Measurements from ENCODE around the gene DIAPH1. TPM values are rescaled to one million over a fixed set of nuclear protein-coding genes. Genes with fewer than 3 reads are reported as not detected.
A peak's percentile ranks its signal among the peaks of the same experiment; 100 is the strongest.

DIAPH1 gene
- total RNA-seq, 3 donors from 2014 or later: 58.8 to 64.8 (median 63.6) TPM

GRCh38 chr5:141637123-141637766, 18.4 kb upstream of the DIAPH1 start:
- Histone ChIP-seq H3K27ac (peak overlapping the region; percentile 61 to 91), H3K9me3 (no peaks in the 10 kb centered on the region), H3K36me3 (no peaks in the 10 kb centered on the region), H3K4me3 (peak overlapping the region; percentile 57 to 98 (median 85)), H3K4me1 (peaks cover 9 to 19% of the 10 kb centered on the region in 2 donors), H3K27me3 (no peaks in the 10 kb centered on the region)
- no peak for TF ChIP-seq POLR2AphosphoS5 (IDR thresholded peaks at IDR 0.05)
- no peak for TF ChIP-seq POLR2A (IDR thresholded peaks at IDR 0.05)
- TF ChIP-seq, protein P1, sequence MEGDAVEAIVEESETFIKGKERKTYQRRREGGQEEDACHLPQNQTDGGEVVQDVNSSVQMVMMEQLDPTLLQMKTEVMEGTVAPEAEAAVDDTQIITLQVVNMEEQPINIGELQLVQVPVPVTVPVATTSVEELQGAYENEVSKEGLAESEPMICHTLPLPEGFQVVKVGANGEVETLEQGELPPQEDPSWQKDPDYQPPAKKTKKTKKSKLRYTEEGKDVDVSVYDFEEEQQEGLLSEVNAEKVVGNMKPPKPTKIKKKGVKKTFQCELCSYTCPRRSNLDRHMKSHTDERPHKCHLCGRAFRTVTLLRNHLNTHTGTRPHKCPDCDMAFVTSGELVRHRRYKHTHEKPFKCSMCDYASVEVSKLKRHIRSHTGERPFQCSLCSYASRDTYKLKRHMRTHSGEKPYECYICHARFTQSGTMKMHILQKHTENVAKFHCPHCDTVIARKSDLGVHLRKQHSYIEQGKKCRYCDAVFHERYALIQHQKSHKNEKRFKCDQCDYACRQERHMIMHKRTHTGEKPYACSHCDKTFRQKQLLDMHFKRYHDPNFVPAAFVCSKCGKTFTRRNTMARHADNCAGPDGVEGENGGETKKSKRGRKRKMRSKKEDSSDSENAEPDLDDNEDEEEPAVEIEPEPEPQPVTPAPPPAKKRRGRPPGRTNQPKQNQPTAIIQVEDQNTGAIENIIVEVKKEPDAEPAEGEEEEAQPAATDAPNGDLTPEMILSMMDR (IDR thresholded peaks at IDR 0.05): no peak
- no peak for DNase-seq (ENCODE audit: low spot score in 2 of 2)
- intact Hi-C loops (cut with DNase I; ENCODE audit: low total_unique reads): no loop called here

DNA sequence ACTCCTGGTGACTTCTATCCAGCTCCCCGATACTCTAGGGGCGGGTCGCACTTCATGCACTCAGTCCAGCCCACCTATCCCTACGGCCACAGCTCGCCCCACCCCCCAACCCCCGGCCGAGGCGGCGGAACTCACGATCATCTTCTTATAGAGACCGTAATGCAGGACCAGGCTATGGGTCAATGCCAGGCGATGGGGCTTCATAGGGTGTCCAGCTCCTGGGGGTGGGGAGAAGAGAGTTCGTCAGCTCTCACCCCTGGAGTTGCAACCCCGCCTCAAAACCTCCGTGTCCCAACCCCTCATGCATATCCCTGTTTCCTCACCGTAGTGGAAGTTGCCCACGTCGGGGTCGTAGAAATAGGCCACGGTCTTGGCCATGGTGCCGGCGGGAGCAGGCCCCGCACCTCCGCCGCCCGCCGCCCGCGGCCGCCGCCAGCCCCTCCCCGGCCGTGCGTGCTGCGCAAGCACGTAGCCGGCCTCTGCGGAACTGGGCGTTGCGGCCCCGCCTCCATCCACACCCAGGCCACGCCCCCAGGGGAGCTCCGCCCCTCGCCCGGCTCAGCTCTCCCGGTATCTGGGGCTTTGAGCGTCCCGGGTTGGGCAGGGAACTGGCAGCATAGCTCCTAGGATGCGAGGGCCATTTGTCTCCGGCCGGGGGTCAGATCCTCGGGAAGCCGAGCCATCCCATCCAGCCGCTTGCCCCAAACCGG, 17.8 kb upstream of the DIAPH1 start, which contains the start of the genes HDAC3 and RELL2:
Gene HDAC3, minus strand, starts transcription at position 437 of the 710 bp plus-strand sequence. Its CDS starts 59 bp downstream, at position 378.
Gene RELL2, plus strand, starts transcription at position 585 of the 710 bp plus-strand sequence. CDS start 1,229 bp downstream, outside the sequence.
- Histone ChIP-seq H3K36me3 (no peaks in the 10 kb centered on the region), H3K27me3 (no peaks in the 10 kb centered on the region), H3K9me3 (no peaks in the 10 kb centered on the region), H3K4me3 (peak within 1 kb of the TSS; percentile 57 to 98 (median 85)), H3K4me1 (peaks cover 9 to 19% of the 10 kb centered on the region in 2 donors), H3K27ac (peak within 1 kb of the TSS; percentile 61 to 91)
- intact Hi-C loops (cut with DNase I; ENCODE audit: low total_unique reads): no loop called here
- DNase-seq (ENCODE audit: low spot score in 2 of 2): peak; percentile 90 to 96
- TF ChIP-seq POLR2A (IDR thresholded peaks at IDR 0.05): no peak
- TF ChIP-seq POLR2AphosphoS5 (IDR thresholded peaks at IDR 0.05): peak in 2 of 3 donors; percentile 44 to 55
- TF ChIP-seq, protein P1 (IDR thresholded peaks at IDR 0.05): no peak

- H3K9me3 ChIP-seq: no peaks in the 10 kb centered on the region
- intact Hi-C loops (cut with DNase I; ENCODE audit: low total_unique reads): no loop called here
Measured at GRCh38 chr5:141636106-141636412, 17.3 kb upstream of the DIAPH1 start.

DNA sequence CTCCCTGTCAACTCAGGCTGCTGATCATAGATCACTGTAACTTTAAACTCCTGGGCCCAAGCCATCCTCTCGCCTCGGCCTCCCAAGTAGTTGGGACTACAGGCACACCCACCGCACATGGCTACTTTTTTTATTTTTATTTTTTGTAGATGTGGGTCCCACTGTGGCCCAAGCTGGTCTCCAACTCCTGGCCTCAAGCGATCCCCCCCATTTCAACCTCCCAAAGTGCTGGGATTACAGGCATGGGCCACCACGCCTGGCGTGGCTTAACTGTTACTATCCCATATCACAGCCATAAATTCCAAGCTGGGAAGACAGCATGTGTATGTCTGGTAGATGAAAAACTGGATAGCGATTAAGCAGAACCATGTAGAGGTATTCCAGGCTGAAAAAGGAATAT, 16.8 kb upstream of the DIAPH1 start:
- no peaks in the 10 kb centered on the region for H3K27me3 ChIP-seq
- peak overlapping the region; percentile 57 to 98 (median 85) for H3K4me3 ChIP-seq
- no peaks in the 10 kb centered on the region for H3K9me3 ChIP-seq
- H3K4me1 ChIP-seq: peaks cover 9 to 19% of the 10 kb centered on the region in 2 donors
- TF ChIP-seq POLR2A (IDR thresholded peaks at IDR 0.05): no peak
- TF ChIP-seq, protein P1 (IDR thresholded peaks at IDR 0.05): no peak
- TF ChIP-seq POLR2AphosphoS5 (IDR thresholded peaks at IDR 0.05): no peak
- no peak overlapping the region for H3K27ac ChIP-seq
- intact Hi-C loops (cut with DNase I; ENCODE audit: low total_unique reads): no loop called here
- DNase-seq (ENCODE audit: low spot score in 2 of 2): no peak
- H3K36me3 ChIP-seq: no peaks in the 10 kb centered on the region

More at GRCh38 chr5:141636106-141636412, 17.3 kb upstream of the DIAPH1 start:
- no peaks in the 10 kb centered on the region for H3K36me3 ChIP-seq
- H3K27ac ChIP-seq: peak overlapping the region; percentile 61 to 91
- peaks cover 9 to 19% of the 10 kb centered on the region in 2 donors for H3K4me1 ChIP-seq
- H3K27me3 ChIP-seq: no peaks in the 10 kb centered on the region
- TF ChIP-seq POLR2AphosphoS5 (IDR thresholded peaks at IDR 0.05) (no peak), POLR2A (IDR thresholded peaks at IDR 0.05) (no peak)
- TF ChIP-seq, protein P1 (IDR thresholded peaks at IDR 0.05): no peak
- DNase-seq (ENCODE audit: low spot score in 2 of 2): no peak
- peak overlapping the region; percentile 57 to 98 (median 85) for H3K4me3 ChIP-seq

DNA sequence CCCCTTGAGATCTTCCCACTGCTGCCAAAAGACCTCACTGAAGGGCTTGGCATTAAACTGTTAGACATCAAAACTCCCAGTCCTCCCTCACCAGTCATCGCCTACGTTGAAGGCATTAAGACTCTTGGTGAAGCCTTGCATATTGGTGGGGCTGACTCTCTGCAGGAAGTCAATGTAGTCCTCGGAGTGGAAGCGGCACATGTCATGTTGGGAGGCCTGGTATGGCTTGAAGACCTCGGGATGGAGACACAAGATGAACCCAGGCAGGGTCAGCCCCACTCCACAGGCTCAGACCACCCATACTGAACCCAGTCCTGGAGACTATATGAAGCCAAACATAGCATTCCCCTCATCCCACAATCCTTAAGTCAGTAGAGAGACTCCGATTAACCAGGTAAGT, 15.9 kb upstream of the DIAPH1 start:
- intact Hi-C loops (cut with DNase I; ENCODE audit: low total_unique reads): no loop called here
- H3K9me3 ChIP-seq: no peaks in the 10 kb centered on the region
- peaks cover 9 to 19% of the 10 kb centered on the region in 2 donors for H3K4me1 ChIP-seq
- no peak overlapping the region for H3K4me3 ChIP-seq
- H3K36me3 ChIP-seq: no peaks in the 10 kb centered on the region
- no peak overlapping the region for H3K27ac ChIP-seq
- no peak for TF ChIP-seq POLR2A (IDR thresholded peaks at IDR 0.05)
- DNase-seq (ENCODE audit: low spot score in 2 of 2): no peak
- no peaks in the 10 kb centered on the region for H3K27me3 ChIP-seq

Data from breast epithelium (tissue), 4 donors.